GM21723 (cell line): ENCODE results near the gene PVR.
"Not testable (repeated sequence)": the region's sequence is repeated elsewhere in the genome, so short reads cannot be mapped to it uniquely, and the experiment has no call there.

Source experiments
- ATAC-seq: cut with Tn5 transposase; IDR thresholded peaks from one replicate; pipeline ENCODE4 v1.9.1; 2021; ENCODE audit warnings: mild to moderate bottlenecking, moderate library complexity; ENCODE audit not compliant: unreplicated experiment

Gene PVR

DNA sequence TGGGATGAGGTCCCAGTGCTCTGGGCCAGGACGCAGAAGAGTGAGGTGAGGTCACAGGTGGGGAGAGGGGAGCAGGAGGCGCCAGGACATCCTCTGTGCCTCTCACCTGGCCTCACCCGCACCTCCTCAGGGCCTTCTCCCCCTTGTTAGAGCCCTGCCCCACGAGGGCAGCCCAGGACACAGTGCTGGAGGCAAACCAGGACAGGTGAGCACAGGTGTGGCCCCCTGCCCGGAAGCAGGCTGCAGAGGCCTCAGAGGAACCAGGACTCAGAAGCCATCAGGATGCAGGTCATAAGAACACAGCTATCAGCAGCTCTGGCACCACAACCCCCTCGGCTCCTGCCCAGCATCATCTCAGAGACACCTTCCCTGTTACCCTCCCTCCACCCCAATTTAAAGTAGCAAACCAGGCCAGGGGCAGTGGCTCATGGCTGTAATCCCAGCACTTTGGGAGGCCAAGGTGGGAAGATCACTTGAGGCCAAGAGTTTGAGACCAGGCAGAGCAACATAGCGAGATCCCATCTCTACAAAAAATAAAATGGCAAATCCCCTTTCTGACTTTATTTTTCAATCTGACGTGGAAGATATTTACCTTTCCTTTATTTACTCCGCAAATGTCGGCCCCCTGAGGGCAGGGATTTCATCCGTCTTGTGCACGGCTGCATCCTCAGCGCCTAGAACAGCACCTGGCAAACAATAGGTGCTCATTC, 54.9 kb downstream of the PVR start, which contains the start of gene CEACAM16:
TSS of gene CEACAM16 (plus strand) at position 660 of the 710 bp plus-strand sequence. CDS start 2,306 bp downstream, outside the sequence.
- ATAC-seq, result no peak

DNA sequence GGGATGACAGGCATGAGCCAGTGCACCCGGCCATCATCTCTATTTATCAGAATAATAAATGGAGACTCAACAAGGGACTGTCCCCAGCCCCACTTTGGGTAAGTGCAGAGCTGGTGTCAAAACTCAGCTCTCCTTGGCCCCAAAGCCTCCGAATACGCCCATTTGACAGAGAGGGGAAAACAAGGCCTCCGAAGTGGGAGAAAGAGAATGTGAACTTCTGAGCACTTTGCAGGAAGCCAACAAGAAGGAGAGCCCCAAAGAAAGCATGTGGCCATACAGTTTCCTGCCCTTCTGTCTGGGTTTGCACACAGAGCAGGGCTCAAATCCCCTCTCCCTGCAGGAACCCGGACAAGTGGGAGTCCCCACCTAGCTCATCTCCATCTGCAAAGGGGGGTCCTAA, 56.8 kb downstream of the PVR start:
- ATAC-seq, result no peak

DNA sequence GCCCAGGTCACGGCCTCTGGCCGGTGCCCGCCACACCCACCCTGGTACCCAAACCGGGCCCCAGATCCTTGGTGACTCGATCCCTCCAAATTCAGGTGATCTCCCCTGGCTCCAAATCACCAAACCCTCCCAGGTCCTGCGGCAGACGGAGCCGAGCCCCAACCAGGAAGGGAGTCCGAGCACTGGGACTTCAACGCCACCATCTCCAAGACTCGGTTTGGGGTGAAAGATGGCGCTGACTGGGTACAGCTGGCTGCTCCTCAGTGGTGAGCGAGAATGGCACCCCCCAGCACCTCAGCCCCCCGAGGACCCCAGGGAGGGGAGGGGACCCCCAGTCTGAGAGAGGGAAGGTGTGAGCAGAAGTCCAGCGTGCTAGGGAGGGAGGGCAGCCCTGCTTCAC, 57.5 kb downstream of the PVR start:
- no peak for ATAC-seq

DNA sequence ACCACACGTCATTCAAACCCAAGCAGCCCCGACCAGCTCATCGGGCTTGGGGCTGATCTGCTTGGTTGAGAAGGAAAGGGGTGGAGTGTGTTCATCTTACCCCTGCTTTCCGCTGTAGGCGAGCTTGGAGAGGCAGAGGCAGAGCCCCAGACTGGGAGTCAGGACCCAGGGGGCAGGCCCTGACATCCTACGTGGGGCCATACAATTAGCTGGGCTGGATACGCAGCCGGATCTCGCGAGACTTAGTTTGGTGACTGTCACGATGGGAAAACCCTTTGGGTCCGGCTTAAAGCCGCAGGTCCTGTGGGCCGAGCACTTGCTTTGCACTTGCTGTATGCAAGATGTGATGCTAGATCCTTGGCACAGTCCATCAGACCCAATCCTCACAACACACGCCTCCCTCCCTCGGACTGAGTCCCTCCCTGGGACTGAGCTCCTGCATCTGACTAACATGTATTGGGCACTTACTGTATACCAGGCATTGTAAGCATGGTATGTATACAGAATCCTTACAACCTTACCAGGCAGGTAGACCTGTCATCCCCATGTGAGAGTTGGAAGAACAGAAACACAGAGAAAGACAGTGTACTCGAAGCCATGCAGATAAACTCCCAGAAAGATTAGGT, 59.0 kb downstream of the PVR start:
- ATAC-seq, result no peak

DNA sequence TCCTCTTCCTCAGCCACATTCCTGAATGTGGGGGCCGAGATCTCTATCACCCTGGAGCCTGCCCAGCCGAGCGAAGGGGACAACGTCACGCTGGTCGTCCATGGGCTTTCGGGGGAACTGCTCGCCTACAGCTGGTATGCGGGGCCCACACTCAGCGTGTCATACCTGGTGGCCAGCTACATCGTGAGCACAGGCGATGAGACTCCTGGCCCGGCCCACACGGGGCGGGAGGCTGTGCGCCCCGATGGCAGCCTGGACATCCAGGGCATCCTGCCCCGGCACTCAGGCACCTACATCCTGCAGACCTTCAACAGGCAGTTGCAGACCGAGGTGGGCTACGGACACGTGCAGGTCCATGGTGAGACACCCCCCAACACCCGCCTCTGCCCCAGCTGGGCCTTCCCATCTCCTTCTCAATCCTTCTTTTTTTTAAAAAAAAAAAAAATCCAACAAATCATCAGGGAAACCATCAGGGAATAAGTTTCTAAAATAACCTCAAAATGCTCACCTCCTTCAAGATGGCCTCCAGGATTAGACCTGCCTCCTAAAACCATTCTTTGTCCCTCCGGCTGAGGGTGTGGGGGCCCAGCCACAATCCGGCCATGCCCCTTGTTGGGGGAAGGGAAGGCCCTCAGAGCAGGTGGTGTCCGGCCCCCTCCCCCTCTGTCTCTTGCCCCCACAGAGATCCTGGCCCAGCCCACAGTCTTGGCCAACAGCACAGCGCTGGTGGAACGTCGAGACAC, 59.8 kb downstream of the PVR start:
- ATAC-seq, result no peak

DNA sequence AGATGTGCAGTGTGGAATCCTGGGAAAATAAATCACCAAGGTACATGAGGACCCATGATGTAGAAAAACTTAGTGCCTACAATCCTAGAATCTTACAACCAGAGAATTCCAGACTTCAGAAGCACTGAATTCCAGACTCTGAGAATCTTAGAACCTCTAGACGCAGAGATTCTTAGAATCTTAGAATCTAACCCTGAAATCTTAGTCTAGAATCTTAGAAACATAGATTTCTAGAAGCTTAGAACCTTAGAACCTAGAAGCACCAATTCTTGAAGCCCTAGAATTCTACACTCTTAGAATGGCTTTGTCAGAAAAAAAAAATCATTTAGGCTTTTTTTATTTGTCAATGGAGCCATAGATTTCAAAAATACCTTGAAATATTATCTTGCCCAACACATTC, 61.3 kb downstream of the PVR start:
- no peak for ATAC-seq

DNA sequence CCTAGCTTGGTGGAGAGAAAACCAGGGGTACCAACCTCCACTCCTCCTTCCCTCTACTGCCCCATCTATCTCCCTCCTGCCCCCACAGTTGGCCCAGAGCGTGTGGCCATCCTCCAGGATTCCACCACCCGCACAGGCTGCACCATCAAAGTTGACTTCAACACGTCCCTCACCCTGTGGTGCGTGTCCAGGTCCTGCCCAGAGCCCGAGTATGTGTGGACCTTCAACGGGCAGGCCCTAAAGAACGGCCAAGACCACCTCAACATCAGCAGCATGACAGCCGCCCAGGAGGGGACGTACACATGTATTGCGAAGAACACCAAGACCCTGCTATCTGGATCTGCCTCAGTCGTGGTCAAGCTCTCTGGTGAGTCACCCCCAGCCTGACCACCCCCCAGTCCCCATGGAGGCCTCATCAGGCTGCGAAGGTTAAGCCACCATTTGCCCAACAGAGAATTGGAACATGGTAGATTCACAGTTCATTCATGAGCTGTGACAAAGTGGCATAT, 61.8 kb downstream of the PVR start:
- ATAC-seq, result no peak

DNA sequence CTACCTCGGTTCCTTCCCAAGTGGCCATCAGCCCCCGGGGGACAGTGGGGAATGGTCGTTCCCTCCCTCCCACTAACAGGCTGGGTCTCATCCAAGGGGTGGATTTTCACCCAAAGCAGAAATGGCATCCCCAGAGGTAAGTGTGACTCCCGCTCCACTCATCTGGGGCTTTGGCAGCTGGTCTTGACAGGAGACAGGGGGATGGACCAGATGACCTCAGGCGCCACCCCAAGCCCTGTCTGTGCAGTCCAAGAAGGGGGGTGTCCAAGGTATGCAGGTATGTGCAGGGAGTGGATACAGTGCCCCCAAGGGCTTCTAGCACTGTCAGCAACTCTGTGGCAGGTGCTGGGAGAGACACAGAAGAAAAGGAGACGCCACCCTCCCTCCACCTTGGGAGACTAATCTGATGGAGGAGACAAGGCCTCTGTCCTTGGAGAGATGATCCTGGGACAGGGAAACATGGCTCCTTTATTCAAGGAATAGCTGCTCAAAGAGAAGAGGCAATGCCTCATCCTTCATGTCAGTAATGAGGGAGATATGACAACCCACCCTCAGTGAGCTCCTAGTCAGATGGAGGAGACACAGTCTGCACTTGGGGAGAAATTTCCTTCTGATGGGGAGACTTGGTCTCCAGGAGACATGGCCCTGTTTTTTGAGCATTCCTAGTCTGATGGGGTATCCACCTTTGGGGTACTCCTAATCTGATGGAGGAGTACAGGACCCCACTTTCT, 63.0 kb downstream of the PVR start:
- no peak for ATAC-seq

DNA sequence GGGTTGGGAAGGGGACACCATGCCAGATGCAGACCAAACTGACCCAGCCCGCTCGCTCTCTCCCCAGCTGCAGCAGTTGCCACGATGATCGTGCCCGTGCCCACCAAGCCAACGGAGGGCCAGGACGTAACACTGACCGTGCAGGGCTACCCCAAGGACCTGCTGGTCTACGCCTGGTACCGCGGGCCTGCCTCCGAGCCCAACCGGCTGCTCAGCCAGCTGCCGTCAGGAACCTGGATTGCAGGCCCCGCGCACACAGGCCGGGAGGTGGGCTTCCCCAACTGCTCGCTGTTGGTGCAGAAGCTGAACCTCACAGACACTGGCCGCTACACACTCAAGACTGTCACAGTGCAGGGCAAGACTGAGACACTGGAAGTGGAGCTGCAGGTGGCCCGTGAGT, 64.1 kb downstream of the PVR start:
- ATAC-seq, result no peak

DNA sequence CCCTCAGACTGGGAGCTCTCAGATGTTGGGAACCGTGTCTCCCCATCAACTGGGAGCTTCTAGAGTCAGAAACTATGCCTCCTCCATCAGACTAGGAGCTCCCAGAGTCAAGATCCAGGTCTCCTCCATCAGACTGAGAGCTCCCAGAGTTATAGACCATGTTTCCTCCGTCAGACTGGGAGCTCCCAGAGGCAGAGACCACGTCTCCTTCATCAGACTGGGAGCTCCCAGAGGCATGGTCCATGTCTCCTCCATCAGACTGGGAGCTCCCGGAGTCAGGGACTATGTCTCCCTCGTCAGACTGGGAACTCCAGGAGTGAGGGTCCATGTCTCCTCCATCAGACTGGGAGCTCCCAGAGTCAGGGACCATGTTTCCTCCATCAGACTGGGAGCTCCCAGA, 65.2 kb downstream of the PVR start:
- ATAC-seq, result no peak

DNA sequence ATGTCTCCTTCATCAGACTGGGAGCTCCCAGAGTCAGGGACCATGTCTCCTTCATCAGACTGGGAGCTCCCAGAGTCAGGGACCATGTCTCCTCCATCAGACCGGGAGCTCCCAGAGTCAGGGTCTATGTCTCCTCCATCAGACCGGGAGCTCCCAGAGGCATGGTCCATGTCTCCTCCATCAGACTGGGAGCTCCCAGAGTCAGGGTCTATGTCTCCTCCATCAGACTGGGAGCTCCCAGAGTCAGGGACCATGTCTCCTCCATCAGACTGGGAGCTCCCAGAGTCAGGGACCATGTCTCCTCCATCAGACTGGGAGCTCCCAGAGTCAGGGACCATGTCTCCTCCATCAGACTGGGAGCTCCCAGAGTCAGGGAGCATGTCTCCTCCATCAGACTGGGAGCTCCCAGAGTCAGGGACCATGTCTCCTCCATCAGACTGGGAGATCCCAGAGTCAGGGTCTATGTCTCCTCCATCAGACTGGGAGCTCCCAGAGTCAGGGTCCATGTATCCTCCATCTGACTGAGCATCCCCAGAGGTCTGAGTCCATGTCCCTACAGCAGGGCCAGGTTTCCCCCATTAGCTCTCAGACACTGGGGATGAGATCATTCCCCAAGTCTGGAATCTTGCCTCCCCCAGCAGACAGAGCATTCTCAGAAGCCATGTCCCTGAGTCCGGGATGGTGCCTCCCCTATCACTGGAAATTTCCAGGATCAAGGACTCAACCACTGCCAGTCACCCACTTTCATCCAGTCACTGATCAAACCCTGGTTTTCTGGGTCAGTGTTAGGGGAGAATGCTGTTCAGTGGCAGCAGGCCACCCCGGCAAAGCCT, 65.9 kb downstream of the PVR start:
- not testable (repeated sequence) for ATAC-seq

DNA sequence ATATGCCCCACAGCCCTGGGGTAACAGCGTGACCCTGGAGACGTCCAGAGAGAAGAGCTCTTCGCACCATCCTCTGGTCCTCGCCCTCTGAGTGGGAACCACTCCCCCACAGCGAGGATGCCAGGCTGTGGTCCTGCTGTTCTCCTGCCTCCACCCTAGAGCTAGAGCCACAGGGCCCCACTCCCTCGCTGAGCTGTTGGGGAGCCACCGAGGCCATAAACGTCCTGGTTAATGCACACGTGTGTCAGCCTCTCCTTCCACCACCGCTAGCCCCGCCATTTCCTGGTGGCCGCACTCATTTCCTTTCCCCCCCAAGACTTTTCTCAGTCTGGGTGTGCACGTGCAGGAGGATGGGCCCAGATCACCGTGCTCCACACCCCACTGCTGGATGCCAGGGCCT, 66.8 kb downstream of the PVR start:
- no peak for ATAC-seq

DNA sequence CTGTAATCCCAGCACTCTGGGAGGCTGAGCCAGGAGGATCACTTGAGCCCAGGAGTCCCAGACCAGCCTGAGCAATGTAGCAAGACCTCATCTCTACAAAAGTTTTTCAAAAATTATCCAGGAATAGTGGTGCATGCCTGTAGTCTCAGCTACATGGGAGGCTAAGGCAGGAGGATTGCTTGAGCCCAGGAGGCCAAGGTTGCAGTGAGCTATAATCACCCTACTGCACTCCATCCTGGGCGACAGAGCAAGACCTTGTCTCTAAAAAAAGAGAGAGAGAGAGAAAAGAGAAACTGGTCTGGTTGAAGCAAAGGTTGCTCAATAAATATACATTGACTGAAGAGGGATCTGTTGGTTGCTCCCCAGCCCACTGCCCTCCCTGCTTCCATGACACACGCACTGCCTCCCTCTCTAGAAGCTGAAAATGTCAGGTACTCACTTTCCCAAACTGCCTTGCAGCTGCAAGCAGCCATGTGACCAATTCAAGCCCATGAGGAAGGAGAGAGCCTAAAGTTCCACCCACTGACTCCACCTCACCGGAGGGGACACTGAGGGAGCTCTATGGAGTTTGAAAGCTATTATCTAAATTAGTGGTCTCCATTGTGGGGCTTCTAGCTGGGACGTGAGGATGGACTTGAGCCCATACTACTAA, 69.3 kb downstream of the PVR start:
- ATAC-seq, result no peak
